Neuronal stem cell (in vitro differentiated cells): ENCODE measurements around the gene PPP3CA.

ENCODE experiments used
- DNase-seq: peaks from one replicate; pipeline ENCODE4 v3.0.0-alpha.2; 2013; ENCODE audit warnings: low spot score
- H2AFZ ChIP-seq: one replicate; pipeline ENCODE4 v1.6.1; 2013; ENCODE audit warnings: mild to moderate bottlenecking, low read length, inconsistent platforms
- H2AK5ac ChIP-seq: 2 replicates; pipeline ENCODE4 v1.6.1; 2013; ENCODE audit warnings: low read depth, mild to moderate bottlenecking, inconsistent platforms, low read length, moderate library complexity, mixed read lengths
- H2BK120ac ChIP-seq: 2 replicates; pipeline ENCODE4 v1.6.1; 2013; ENCODE audit warnings: low read depth, mild to moderate bottlenecking, inconsistent platforms, low read length, moderate library complexity, mixed read lengths
- H2BK12ac ChIP-seq: one replicate; pipeline ENCODE4 v1.6.1; 2013; ENCODE audit warnings: low read length, inconsistent platforms
- H2BK15ac ChIP-seq: 2 replicates; pipeline ENCODE4 v1.6.1; 2013; ENCODE audit warnings: mild to moderate bottlenecking, low read length, inconsistent platforms, mixed read lengths
- H2BK5ac ChIP-seq: one replicate; pipeline ENCODE4 v1.6.1; 2013; ENCODE audit warnings: inconsistent platforms, mild to moderate bottlenecking, low read length, moderate library complexity
- H3K14ac ChIP-seq: one replicate; pipeline ENCODE4 v1.6.1; 2013; ENCODE audit warnings: low read length, inconsistent platforms
- H3K18ac ChIP-seq: 2 replicates; pipeline ENCODE4 v1.6.1; 2013; ENCODE audit warnings: low read length, inconsistent platforms
- H3K23ac ChIP-seq: 2 replicates; pipeline ENCODE4 v1.6.1; 2013; ENCODE audit warnings: low read depth, mild to moderate bottlenecking, mixed read lengths, low read length, inconsistent platforms; ENCODE audit not compliant: poor library complexity
- H3K27ac ChIP-seq: replicated peaks from 3 replicates; pipeline ENCODE4 v1.5.1; 2013; ENCODE audit warnings: low read length, inconsistent platforms
- H3K27me3 ChIP-seq, 3 experiments: 2 replicates each; pipeline ENCODE4 v1.6.1; 2013; ENCODE audit warnings: low read length in 3 of 3, mild to moderate bottlenecking in 2 of 3, inconsistent platforms in 1 of 3, low read depth in 1 of 3, mixed read lengths in 1 of 3, moderate library complexity in 1 of 3; ENCODE audit not compliant: control insufficient read depth in 3 of 3, insufficient read depth in 3 of 3
- H3K36me3 ChIP-seq, 2 donors: replicated peaks in 1 of 2; 2 replicates each; pipeline ENCODE4 v1.6.1; 2013; ENCODE audit warnings: low read length in 2 of 2; ENCODE audit not compliant: control insufficient read depth in 2 of 2, insufficient read depth in 2 of 2
- H3K4ac ChIP-seq: 2 replicates; pipeline ENCODE4 v1.6.1; 2013; ENCODE audit warnings: inconsistent platforms, mild to moderate bottlenecking, low read length, moderate library complexity
- H3K4me1 ChIP-seq, 2 donors: 1 replicate in 1 of 2; 2 replicates in 1 of 2; pipeline ENCODE4 v1.6.1; 2013; ENCODE audit warnings: low read length in 2 of 2, low read depth in 1 of 2; ENCODE audit not compliant: control insufficient read depth in 2 of 2, insufficient read depth in 1 of 2
- H3K4me2 ChIP-seq: one replicate; pipeline ENCODE4 v1.6.1; 2013; ENCODE audit warnings: mild to moderate bottlenecking, low read length, inconsistent platforms; ENCODE audit not compliant: insufficient read depth, poor library complexity, severe bottlenecking
- H3K4me3 ChIP-seq, 2 donors: 2 replicates each; pipeline ENCODE4 v1.5.1; 2013; ENCODE audit warnings: low read length in 2 of 2, mild to moderate bottlenecking in 2 of 2, inconsistent platforms in 1 of 2, moderate library complexity in 1 of 2
- H3K79me1 ChIP-seq: one replicate; pipeline ENCODE4 v1.6.1; 2013; ENCODE audit warnings: low read depth, mild to moderate bottlenecking, inconsistent platforms, low read length, moderate library complexity
- H3K9ac ChIP-seq: one replicate; pipeline ENCODE4 v1.6.1; 2013; ENCODE audit warnings: mild to moderate bottlenecking, low read depth, low read length, inconsistent platforms; ENCODE audit not compliant: poor library complexity
- H3K9me3 ChIP-seq, 2 donors: replicated peaks in 1 of 2; 2 replicates each; pipeline versions ENCODE3 to v1.6.1; 2013; ENCODE audit warnings: low read length in 2 of 2, mild to moderate bottlenecking in 2 of 2, inconsistent platforms in 1 of 2, low read depth in 1 of 2, mixed read lengths in 1 of 2, moderate library complexity in 1 of 2; ENCODE audit not compliant: control insufficient read depth in 2 of 2, insufficient read depth in 1 of 2
- H4K8ac ChIP-seq: one replicate; pipeline ENCODE4 v1.6.1; 2013; ENCODE audit warnings: low read depth, mild to moderate bottlenecking, inconsistent platforms, low read length, moderate library complexity
- H4K91ac ChIP-seq: one replicate; pipeline ENCODE4 v1.6.1; 2013; ENCODE audit warnings: low read length, low read depth, mild to moderate bottlenecking, inconsistent platforms; ENCODE audit not compliant: poor library complexity
- WGBS, 2 donors: extraction: QIAGEN DNeasy Blood & Tissue Kit; methylation state at CpG; one replicate each; pipeline ENCODE4 v1.1.7; 2013; ENCODE audit warnings: missing lambda C conversion rate in 2 of 2, mixed read lengths in 1 of 2; ENCODE audit not compliant: insufficient read length in 2 of 2, insufficient replicate concordance in 1 of 2; ENCODE audit errors: extremely low coverage in 2 of 2; 5-methylcytosine and 5-hydroxymethylcytosine counted together

Gene PPP3CA

DNA sequence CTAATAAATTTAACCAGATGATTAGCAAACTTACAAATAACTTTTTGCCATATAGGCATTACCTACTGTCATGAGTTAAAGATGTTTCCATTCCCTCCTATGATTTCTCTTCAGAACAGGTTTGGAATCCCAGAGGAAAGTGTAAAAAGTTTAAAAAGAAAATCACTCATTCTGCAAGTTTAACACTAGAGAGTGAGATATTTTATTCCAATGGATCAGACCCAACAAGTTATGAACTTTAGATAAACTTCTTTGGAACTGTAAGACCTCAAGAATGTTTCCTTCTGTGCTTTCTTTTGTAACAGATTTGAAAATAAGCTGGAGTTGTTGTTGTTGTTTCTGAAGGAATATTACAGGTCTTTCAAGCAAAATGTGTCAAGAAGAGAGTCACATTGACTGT, 51.6 kb downstream of the PPP3CA start:
- no peak overlapping the region for H2BK120ac ChIP-seq
- DNase-seq, result no peak
- H3K23ac ChIP-seq, result no peak overlapping the region
- no peaks in the 10 kb centered on the region for H3K9me3 ChIP-seq
- no peaks in the 10 kb centered on the region for H3K27me3 ChIP-seq
- no peak overlapping the region for H3K4me2 ChIP-seq
- no peak overlapping the region for H3K4ac ChIP-seq
- H3K4me1 ChIP-seq, result no peaks in the 10 kb centered on the region
- no peak overlapping the region for H3K4me3 ChIP-seq
- H3K9ac ChIP-seq, result no peak overlapping the region
- no peak overlapping the region for H2AFZ ChIP-seq
- no peak overlapping the region for H4K8ac ChIP-seq
- no peak overlapping the region for H2BK5ac ChIP-seq
- no peak overlapping the region for H4K91ac ChIP-seq
- H2BK15ac ChIP-seq, result no peak overlapping the region
- H2AK5ac ChIP-seq, result no peak overlapping the region
- no peak overlapping the region for H3K14ac ChIP-seq
- H2BK12ac ChIP-seq, result no peak overlapping the region
- H3K36me3 ChIP-seq, result no peaks in the 10 kb centered on the region
- H3K27ac ChIP-seq, result no peak overlapping the region
- H3K18ac ChIP-seq, result no peak overlapping the region
- peaks cover 1% of the 10 kb centered on the region for H3K79me1 ChIP-seq

DNA sequence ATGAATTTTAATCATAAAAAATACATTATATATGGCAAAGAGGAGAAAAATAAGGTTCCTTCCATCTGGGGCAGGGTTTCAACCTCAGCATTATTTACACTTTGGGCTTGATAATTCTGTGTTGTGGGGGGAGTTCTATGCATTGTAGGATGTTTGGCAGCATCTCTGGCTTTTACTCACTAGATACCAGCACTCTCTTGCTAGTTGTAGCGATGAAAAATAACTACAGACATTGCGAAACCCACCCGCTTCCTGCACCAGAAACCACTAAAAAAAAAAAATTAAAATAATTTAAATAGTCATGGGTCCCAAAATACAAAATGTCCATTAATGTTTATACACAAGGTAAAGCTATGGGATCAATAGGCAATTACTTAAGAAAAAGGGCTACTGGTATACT, 52.7 kb downstream of the PPP3CA start:
- no peak overlapping the region for H3K4me2 ChIP-seq
- no CpG with 5 or more reads among the region's 3 CpGs for WGBS, 2 donors
- no peak overlapping the region for H3K9ac ChIP-seq
- H3K27me3 ChIP-seq, result no peaks in the 10 kb centered on the region
- no peak overlapping the region for H3K27ac ChIP-seq
- no peak for DNase-seq
- no peak overlapping the region for H2BK120ac ChIP-seq
- no peak overlapping the region for H2BK15ac ChIP-seq
- no peak overlapping the region for H4K8ac ChIP-seq
- no peak overlapping the region for H2AK5ac ChIP-seq
- no peak overlapping the region for H2AFZ ChIP-seq
- no peak overlapping the region for H3K4ac ChIP-seq
- H3K36me3 ChIP-seq, result no peaks in the 10 kb centered on the region
- no peak overlapping the region for H3K14ac ChIP-seq
- H3K79me1 ChIP-seq, result peaks cover 1% of the 10 kb centered on the region
- no peak overlapping the region for H4K91ac ChIP-seq
- no peak overlapping the region for H2BK5ac ChIP-seq
- H3K4me1 ChIP-seq, result no peaks in the 10 kb centered on the region
- no peak overlapping the region for H3K23ac ChIP-seq
- H3K9me3 ChIP-seq, result no peaks in the 10 kb centered on the region
- no peak overlapping the region for H3K4me3 ChIP-seq
- no peak overlapping the region for H2BK12ac ChIP-seq
- H3K18ac ChIP-seq, result no peak overlapping the region

DNA sequence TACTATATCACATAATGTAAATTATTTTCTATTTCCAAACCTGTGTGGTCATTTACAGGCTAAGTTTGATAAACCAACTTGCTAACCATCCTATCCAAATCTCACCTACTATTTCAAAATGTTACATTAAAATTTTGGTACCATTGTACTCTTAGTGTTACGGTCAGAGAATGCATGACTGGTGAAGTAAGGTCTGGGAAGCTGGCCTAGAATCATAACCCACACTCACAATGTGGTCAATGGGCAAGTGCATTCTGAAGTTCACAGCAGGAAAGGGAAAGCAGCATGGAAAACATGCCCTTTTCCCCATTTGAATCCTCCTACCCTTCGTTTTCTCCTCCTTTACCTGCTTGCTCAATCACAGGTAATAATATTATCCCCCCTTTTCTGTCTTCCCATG, 54.4 kb downstream of the PPP3CA start:
- Histone ChIP-seq H2BK120ac (no peak overlapping the region), H2BK5ac (no peak overlapping the region), H3K79me1 (no peaks in the 10 kb centered on the region), H3K27me3 (no peaks in the 10 kb centered on the region), H4K8ac (no peak overlapping the region), H2BK12ac (no peak overlapping the region), H3K23ac (no peak overlapping the region), H4K91ac (no peak overlapping the region), H3K18ac (no peak overlapping the region), H3K36me3 (no peaks in the 10 kb centered on the region), H3K4ac (no peak overlapping the region), H3K9me3 (no peaks in the 10 kb centered on the region), H2AK5ac (no peak overlapping the region), H3K9ac (no peak overlapping the region), H3K4me2 (no peak overlapping the region), H2BK15ac (no peak overlapping the region), H3K4me3 (no peak overlapping the region), H3K4me1 (peaks cover 0 to 2% of the 10 kb centered on the region in 2 donors), H3K27ac (no peak overlapping the region), H2AFZ (no peak overlapping the region), H3K14ac (no peak overlapping the region)
- WGBS, 2 donors, result no CpG with 5 or more reads among the region's 2 CpGs
- DNase-seq, result no peak

DNA sequence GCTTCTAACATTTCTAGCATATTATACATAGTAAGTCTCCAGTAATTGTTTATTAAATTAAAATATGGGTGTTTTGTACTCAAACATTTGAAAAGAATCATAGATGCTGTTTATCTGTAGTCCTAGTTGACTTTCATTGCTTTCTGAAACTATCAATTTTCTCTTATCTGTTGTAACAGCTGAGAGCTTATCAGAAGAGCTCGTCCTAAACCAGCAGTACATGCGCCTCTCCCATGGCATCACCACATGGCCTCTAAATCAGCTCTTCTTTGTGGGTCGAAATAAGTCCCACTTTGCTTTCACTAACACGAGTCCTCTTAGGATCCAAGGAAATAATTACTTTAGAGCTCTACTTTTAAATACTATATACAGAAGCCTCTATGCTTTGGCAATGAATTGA, 55.1 kb downstream of the PPP3CA start:
- Histone ChIP-seq H3K4me3 (no peak overlapping the region), H4K91ac (no peak overlapping the region), H3K4me1 (peaks cover 0 to 2% of the 10 kb centered on the region in 2 donors), H2AFZ (no peak overlapping the region), H3K9me3 (no peaks in the 10 kb centered on the region), H3K23ac (no peak overlapping the region), H2BK12ac (no peak overlapping the region), H4K8ac (no peak overlapping the region), H3K18ac (no peak overlapping the region), H2BK15ac (no peak overlapping the region), H3K14ac (no peak overlapping the region), H2AK5ac (no peak overlapping the region), H3K79me1 (no peaks in the 10 kb centered on the region), H2BK120ac (no peak overlapping the region), H3K36me3 (no peaks in the 10 kb centered on the region), H3K27me3 (no peaks in the 10 kb centered on the region), H3K4ac (no peak overlapping the region), H2BK5ac (no peak overlapping the region), H3K27ac (no peak overlapping the region), H3K9ac (no peak overlapping the region), H3K4me2 (no peak overlapping the region)
- DNase-seq, result no peak
- WGBS, 2 donors, result no CpG with 5 or more reads among the region's 4 CpGs
